ENCODE measurements around the gene IER5.

DNA sequence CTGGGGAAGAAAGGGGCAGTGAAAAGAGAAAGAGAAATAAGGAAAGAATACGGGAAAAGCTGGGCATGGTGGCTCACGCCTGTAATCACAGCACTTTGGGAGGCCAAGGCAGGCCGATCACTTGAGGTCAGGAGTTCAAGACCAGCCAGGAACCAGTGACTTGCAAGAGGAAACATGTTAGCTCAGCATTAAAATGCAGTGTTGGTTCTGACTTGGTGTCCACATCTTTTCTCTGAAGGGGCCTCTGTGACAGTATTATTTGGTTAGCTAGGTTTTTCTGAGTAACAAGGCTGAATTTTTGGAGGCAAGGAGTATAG is 26.8 kb downstream of the IER5 start:
- TF ChIP-seq CTCF (conservative IDR thresholded peaks at IDR 0.05) (no peak), EZH2 (IDR thresholded peaks at IDR 0.05; ENCODE audit: low read depth) (no peak)

Measured in PC-9 (cell line).